ENCODE results near the gene ABHD2. TPM values are rescaled to one million over a fixed set of nuclear protein-coding genes. Genes with fewer than 3 reads are reported as not detected.
"Not testable (repeated sequence)": the region's sequence is repeated elsewhere in the genome, so short reads cannot be mapped to it uniquely, and the experiment has no call there.

The ABHD2 gene
- total RNA-seq, 1 donor from 2014 or later: 32.9 TPM

GRCh38 chr15:89247446-89247845, 159.2 kb downstream of the ABHD2 start:
- no peak for DNase-seq (ENCODE audit: low read depth)
- H3K4me3 ChIP-seq (ENCODE audit: low read depth, low read length): no peak overlapping the region
- TF ChIP-seq CTCF (conservative IDR thresholded peaks at IDR 0.05; ENCODE audit: low read depth, low read length): no peak

- TF ChIP-seq CTCF (conservative IDR thresholded peaks at IDR 0.05; ENCODE audit: low read depth, low read length): no peak
- no peak overlapping the region for H3K4me3 ChIP-seq (ENCODE audit: low read depth, low read length)
- no peak for DNase-seq (ENCODE audit: low read depth)
Observed at GRCh38 chr15:89248584-89248983, 160.3 kb downstream of the ABHD2 start.

GRCh38 chr15:89250142-89250541, 161.9 kb downstream of the ABHD2 start:
- not testable (repeated sequence) for DNase-seq (ENCODE audit: low read depth); H3K4me3 ChIP-seq (ENCODE audit: low read depth, low read length)

Other genes with a start within 250 kb of the ABHD2 start
- 21.9 and 25.3 TPM in 2 replicates for gene HAPLN3, start 192.9 kb upstream of the ABHD2 start, total RNA-seq
- gene MFGE8, start 175.1 kb upstream of the ABHD2 start, total RNA-seq: 68.9 and 135 TPM in 2 replicates
- not detected in 2 replicates for gene RLBP1, start 133.1 kb downstream of the ABHD2 start, total RNA-seq
- gene FANCI, start 155.5 kb downstream of the ABHD2 start, total RNA-seq: 49.4 and 53.2 TPM in 2 replicates
- 84.6 and 85.9 TPM in 2 replicates for gene POLG, start 246.4 kb downstream of the ABHD2 start, total RNA-seq

Data from epithelial cell of proximal tubule (primary cell).